GM18511 (cell line): ENCODE measurements around the gene CACNA1F.

ENCODE experiments used
- ATAC-seq: cut with Tn5 transposase; IDR thresholded peaks from one replicate; pipeline ENCODE4 v1.9.1; 2021; ENCODE audit warnings: mild to moderate bottlenecking, moderate library complexity; ENCODE audit not compliant: unreplicated experiment

CACNA1F gene

DNA sequence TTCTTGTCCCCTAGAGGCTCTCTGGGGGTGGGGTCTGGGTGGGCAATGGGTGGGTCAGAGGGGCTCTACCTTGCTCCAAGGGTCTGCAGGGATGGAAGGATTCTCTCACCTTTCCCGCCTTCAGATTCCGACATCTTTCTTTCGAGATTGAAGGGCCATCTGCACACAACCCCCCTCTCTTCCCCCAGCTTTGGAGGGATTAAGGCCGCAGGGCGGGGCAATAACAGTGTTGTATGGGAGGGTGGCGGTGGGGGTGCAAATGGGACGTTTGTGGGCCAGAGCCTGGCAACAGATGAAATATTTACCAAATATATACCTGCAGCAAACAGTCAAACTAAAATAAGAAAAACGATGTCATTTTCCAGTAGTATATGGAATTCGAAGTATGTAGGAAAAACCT is at the start of gene CACNA1F:
TSS of gene CACNA1F (minus strand) at position 165 of the 400 bp plus-strand sequence. CDS start at position 134, 31 bp downstream.
- ATAC-seq = no peak

DNA sequence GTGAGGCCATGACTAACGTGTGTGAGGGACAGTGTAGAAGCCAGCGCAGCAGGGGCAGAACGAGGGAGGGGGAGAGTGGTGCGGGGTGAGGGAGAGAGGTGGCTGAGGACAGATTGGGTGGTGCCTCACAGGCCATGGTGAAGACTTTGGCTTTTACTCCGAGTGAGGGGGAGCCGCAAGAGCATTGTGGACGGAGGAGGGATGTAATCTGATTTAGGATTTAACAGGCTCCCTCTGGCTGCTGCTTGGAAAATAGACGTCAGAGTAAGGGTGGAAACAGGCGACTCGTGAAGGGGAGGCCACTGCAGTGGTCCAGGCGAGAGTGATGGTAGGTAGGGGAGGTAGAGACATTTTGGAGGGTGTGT is 49.5 kb upstream of the CACNA1F start:
- no peak for ATAC-seq

DNA sequence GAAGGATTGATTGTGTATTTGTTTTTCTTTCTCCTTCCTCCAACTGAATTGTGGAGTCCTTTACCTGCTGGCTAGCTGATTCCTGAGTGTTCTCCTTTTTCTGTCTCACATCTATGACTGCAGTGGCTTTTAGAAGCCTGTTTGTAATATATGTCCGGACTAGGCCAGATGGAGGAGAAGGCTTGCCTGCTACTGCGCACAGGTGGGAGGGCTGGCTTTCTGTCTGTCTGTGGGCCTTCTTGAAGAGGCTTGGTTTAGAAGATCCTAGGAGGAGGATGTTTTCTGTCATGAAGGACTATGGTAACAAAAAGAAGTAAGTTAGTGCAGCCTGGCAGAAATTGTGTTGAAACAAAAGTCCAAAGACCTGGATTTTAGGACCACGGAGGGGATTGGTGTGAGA is 44.9 kb upstream of the CACNA1F start:
- no peak for ATAC-seq

DNA sequence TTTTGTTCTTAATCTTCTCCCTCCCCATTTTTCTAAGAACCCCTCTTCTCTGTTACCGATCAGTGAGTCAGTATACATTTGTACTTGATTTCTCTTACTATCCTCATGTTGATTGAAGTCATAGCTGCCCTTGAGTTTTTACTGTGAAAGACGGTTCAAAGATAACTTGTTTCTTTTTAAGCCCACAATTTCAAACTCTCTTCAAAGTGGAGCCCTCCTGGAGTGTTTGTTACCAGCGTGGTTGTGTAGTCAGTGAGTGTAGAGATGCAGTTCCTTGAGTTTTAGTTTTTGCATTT is 44.3 kb upstream of the CACNA1F start:
- no peak for ATAC-seq

DNA sequence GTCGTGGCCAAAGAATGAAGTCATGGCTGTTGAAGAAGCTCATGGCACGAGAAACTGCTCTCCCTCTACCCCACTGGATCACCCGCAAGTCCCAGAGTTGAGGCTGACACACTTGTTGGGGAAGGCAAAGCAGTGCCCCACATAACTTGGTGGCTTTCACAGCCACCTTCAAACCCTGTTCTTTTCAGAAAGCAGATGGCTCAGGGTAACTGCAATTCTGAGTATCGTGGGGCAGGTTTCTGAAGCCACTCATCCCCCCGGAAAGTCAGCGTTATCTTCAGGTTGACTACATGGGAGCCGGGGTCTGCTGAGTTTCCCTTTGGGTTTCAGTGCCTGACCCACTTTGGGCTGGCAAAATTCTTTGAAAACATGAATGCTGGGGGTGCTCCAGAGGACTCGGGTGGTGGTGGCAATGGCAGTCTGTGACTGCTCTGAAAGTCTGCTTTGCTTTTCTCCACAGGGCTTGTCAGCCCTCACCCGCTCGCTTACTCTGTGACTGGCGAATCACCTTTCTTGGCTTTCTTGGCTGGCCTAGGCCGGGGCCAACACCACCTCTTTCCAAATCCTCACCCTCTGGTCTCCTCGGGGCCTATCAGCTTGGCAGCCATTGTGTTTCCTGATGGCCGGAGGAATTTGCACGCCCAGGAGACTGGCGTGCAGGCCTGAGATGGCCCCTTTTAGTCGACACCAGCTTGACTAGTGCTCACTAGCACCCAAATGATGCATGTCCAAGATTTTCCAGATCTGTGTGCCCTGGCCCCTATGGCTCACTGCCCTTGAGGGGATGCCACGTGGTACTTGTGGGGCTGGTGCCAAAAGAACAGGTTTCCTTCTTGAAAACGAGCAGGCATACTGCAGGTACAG is 43.8 kb upstream of the CACNA1F start:
- no peak for ATAC-seq

DNA sequence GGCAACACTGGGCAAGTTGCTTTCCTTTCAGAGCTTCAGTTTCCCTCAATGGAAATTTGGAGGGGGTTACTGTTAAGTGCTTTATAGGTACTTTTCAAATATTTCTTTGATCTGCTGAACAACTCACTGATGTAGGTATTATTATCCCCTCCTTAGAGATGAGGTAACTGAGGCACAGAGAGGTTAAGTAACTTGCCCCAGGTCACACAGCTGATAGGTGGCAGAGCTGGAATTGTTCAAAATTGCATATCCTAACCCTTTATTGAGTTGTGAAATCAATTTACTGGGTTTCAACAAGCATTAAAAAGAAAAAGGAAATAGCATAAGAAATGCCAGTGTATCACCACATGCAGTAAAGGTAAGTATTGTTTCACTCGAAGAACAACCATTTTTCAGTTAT is 43.1 kb upstream of the CACNA1F start:
- no peak for ATAC-seq

DNA sequence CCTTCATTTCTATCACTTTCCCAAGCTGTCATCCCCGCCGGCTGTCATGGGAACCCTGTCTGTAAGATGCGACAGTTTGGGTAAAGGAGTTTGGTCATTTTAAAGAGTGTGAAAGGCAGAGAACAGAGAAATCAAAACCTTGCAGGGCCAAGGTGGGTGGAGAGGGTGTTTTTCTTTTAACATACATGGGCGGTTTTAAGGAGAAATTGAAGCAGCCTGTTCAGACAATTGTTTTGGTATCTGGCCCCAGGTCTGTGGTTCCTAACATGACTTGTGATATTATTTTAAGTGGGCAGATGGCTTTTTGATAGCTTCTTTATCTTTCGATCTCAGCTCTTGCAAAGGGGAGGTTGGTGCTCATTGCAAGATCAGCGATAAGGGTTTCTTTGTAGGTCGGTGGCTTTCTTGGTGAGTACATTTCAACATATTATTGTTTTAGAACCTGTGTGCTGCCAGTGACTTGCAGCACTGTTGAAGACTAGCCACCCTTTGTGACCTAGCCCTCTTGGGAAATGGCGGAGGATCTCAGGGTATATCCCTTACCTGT is 40.1 kb upstream of the CACNA1F start:
- ATAC-seq = no peak

DNA sequence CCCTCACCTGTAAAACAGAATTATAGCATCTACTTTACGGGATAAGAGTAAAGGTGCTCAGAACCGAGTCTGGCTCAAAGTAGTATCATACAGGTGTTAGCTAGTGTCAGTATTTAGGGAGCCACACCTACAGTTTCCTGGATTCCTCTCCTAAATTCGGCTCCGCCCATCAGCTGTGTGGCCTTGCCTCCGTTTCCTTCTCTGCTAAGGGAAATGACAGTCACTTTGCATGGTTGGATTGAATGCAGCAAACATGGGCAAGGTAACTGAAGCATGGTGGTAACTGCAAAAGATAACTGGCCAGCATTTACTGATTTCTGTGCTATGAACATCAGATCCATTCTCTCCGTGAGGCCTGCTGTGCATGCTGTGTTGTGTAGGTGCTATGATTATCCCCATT is 39.3 kb upstream of the CACNA1F start:
- ATAC-seq = no peak

DNA sequence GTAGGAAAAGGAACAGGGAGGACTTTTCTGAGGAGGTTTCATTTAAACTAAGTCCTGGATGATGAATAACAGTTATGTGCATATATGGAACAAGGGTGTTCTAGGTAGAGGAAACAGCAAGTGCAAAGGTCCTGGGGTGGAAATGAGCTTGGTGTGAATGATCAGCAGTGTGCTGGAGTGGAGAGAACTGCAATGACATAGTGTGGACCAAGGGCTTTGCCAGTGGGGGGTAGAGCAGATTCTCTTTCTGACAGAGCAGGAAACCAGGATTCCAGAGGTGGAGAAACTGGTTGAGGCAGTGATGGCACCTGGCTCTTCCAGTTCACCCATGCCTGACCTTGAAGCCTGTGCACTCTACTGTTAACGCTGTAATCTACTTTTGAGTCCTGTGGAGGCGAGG is 38.2 kb upstream of the CACNA1F start:
- ATAC-seq = no peak

DNA sequence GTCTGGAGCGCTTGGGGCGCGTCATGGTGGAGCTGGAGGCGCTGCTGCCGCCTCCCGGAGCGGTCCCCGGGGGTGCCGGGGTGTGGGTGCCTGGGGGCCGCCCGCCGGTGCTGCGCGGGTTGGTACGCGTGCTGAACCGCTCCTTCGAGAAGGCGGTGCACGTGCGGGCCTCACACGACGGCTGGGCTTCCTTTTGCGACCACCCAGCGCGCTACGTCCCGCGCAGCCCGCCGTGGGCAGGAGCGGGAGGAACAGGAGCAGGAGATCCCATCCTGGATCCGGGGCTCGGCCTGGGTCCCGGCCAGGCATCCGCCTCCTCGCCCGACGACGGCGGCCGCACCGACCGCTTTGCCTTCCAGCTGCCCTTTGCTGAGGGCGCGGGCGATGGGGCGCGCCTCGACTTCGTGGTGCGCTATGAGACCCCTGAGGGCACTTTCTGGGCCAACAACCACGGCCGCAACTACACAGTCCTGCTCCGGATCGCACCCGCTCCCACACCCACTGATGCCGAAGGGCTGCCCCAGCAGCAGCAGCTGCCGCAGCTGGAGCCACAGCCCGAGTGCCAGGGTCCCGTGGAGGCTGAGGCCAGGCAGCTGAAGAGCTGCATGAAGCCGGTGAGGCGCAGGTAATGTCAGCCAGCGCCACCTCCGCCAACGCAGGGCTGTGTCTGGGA is 37.2 kb upstream of the CACNA1F start:
- no peak for ATAC-seq

DNA sequence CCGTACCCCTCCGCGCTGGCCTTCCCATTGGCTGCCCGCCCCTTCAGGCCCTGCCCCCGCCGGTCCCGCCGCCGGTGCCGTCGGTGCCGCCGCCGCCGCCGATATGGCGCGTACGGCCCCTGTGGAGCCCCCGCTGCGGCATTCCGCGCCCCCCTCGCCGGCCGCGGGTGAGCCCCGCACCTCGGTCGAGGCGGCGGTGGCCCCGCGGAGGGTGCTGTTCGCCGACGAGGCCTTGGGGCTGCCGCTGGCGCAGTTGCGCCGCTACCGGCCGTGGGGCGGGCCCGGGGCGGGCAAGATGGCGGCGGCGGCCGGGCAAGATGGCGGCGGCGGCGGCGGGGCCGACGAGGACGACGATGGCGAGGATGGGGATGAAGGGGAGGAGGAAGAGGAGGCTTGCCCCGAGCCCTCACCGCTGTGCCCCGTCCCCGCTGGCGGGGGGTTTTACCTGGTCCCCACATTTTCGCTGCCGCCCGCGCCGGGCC is 36.7 kb upstream of the CACNA1F start, which contains the start of gene PPP1R3F:
TSS of gene PPP1R3F (plus strand) at position 27 of the 482 bp plus-strand sequence. CDS start at position 104, 77 bp downstream.
- peak; percentile 21 for ATAC-seq

DNA sequence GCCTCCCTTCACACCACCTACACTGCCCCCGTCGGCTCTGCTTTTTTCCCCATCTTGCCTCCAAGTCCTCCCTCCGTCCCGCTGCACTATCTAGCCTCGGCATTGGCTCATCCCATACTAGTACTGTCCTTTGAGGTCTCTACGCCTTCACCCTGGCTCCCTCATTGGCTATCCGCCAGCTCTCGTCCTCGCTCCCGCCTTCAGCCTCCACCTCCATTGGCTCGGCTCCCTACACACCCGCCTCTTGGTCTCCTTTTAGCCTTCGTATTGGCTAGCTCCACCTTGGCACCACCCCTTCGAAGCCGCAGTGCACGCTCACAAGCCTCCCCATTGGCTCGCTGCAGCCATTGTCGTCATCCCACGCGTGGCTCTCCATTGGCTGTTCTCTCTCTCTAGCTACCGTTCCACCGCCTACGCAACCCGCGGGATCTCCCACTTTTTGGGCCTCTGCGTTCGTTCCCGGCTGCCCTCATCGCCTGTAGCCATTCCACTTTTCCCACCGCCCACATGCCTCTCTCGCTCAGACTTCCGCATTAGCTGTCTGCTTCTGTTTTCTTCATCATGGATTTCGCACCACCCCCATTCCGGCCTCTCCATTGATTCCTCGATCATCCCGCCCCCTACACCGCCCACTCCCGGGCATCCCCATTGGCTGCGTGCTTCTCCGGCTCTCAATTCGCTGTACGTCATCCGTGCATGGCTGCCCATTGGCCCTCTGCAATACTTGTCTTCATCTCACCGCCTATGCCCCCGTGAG is 36.0 kb upstream of the CACNA1F start:
- ATAC-seq = peak; percentile 90

DNA sequence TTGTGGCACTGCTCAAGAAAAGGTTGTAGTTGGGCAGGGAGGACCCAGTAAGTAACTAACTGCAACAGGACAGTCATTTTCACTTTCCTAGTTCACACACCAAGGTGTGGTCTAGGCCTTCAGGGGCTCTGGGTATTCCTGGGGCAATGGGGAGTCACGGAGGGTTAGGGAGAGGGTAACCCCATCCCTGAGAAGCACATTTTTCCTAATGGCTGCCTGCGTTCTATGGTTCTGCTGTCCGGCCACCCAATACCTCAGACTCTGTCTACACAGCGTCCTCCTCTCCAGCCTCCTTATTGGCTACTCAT is 35.5 kb upstream of the CACNA1F start:
- no peak for ATAC-seq

DNA sequence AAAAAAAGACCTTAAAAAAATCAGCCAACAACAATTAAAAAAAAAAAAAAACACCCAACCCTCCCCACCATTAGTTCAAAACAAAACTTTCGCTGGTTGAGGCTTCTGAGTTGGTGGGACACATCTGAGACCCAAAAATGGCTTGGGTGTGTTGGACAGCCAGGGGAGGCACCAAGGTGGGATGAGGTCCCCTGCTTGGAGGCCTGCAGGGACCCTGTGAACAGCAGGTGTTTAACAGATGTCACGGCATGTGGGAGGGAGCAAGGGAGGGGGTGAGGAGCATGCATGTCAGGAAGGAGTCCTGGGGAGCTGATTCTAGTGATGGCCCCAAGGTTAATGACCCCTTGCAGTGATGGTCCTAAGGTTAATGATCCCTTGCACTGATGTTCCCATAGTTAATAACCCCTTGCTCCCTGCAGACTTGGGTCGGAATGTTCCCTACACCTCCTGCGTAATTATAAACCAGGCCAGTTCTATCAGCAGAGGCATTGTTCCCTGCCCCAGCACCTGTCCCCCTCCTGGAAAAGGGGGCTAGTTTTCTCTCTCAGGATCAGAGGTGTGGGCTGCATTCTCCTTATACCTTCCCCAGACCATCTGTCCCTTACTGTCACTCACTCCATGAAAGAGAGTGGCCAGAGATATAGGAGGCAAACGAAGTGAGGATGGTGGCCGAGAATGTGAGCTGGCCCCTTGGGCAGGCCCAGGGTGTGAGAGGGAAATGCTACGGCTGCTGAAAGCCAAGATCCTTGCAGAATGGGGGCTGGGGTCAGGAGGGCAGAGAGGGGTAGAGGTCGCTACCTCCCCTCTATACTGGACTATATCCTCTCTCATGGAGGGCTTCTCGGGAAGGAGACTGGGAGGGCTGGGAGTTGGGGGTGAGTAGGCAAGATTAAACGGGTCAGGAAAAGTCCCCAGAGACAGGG is 33.6 kb upstream of the CACNA1F start:
- no peak for ATAC-seq

DNA sequence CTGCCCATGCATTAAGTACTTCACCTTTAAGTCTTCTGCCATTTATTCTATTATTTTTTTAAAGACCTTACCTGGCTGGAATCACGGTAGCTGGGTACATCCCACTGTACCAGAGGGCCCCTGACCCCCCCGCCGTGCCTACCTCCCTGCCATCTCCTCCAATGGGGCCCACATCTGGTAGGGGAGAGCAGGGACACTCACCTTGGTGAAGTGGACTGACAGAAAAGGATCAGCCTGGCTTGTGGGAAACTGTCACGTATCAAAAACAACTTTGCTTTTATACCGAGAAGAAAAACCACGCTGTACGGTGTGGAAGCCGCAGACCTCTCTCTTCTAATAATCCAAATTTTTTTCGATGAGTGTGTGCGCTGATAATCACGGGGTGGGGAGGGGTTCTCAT is 31.3 kb upstream of the CACNA1F start, which contains the start of gene FOXP3:
TSS of gene FOXP3 (minus strand) at position 251 of the 400 bp plus-strand sequence. CDS start 6,205 bp downstream, outside the sequence.
- ATAC-seq = no peak

DNA sequence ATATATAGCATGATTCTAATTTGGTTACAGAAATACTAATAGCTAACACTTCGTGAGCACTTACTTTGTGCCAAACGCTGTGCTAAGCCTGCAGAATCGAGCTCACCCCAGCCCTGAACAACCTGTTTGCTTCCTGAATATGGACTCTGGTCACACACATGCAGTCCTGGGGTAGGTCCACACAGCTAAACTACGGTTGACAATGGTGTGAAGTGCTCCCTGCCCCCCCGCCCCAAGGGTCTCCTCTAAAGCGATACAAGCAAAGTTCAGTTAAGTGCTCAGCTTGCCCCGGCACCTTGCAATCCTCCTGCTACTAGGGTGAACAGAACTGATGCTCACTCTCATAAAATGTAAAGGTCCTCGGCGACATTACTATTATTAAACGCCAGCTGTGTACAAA is 30.5 kb upstream of the CACNA1F start:
- no peak for ATAC-seq

DNA sequence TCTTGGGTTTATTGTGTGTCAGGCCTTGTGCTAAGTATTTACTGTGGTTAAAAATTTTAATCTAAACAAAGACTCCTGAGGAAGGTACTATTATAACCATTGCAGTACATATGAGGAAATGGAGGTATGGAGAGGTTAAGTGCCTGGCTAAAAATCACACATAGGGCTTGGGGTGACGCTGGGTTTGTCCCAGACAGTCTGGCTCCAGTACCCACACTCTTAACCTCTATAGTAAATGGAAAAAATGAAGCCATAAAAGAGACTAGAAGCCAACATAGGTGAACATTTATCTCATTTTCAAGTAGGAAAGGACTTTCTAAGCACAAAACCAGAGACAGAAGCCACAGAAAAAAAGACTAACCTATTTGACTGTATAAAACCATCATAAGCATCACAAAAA is 29.5 kb upstream of the CACNA1F start:
- no peak for ATAC-seq

DNA sequence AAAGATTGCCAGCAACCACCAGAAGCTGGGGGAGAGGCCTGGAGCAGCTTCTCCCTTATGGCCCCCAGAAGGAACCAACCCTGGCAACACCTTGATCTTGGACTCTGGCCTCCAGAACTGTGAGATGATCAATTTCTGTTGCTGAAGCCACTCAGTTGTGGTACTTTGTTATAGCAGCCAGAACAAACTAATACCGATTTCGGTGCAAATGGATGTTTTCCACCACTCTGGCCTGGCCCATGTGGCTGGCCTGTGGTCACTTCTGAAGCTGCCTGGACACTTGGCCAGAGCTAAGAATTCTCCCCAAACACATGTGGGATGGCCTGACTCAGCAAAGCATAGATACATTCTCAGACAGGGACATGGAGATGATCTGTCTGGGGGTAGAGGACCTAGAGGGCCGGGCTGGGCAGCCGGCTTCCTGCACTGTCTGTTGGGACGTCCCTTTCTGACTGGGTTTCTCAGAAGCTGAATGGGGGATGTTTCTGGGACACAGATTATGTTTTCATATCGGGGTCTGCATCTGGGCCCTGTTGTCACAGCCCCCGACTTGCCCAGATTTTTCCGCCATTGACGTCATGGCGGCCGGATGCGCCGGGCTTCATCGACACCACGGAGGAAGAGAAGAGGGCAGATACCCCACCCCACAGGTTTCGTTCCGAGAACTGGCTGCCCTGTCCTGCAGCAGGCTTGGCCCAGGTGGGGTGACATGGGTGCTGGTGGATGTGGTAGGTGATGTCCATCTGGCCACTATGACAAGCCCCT is 27.3 kb upstream of the CACNA1F start:
- ATAC-seq = no peak

DNA sequence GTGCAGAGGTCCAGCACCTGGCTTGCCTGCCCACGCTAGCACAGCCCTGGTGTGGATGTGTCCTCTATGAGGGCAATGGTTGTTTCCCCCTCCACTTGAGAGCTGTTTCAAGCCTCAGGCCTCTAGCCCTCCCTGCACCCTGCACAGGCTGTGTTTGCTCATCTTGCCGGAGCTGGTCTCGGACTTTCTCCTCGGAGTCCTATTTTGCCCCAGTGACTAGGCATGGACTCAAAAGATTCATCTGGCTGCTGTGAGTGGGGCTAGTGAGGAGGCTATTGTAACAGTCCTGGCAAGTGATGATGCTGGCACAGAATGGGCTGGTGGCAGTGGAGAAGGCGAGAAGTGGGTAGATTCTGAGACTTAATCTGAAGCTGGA is 25.6 kb upstream of the CACNA1F start:
- ATAC-seq = no peak
